Measurements from ENCODE around the gene CELF4. TPM values are rescaled to one million over a fixed set of nuclear protein-coding genes. Genes with fewer than 3 reads are reported as not detected.

CELF4 gene
- total RNA-seq, 4 donors from 2014 or later, result 0.32 to 0.81 (median 0.77) TPM

DNA sequence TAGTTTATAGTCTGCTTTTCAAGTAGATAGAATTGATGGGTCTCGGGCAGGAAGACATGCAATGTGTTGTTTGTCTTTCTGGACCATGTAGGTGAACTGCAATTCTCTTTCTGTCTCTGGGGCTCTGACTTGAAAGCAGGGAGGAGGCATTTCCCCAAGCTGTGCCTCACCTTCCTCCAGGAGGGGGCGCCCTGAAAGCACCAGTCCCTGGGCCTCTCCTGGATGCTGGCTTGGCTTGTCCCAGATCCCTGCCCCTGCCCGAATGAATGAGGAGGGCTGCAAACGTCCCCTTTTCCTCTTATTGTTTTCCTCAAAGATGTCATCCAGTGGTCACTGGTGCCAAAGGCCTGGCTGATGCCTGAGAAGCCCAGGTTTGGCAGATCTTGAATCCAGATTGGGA lies 270.6 kb downstream of the CELF4 start:
- Histone ChIP-seq H3K36me3 (no peaks in the 10 kb centered on the region), H3K27me3 (no peaks in the 10 kb centered on the region)
- WGBS, 2 donors (ENCODE audit: low coverage in 1 of 2), result 40% methylated on average over 2 of the region's 4 CpGs; no CpG with 5 or more reads in 1 of the 2 donors

DNA sequence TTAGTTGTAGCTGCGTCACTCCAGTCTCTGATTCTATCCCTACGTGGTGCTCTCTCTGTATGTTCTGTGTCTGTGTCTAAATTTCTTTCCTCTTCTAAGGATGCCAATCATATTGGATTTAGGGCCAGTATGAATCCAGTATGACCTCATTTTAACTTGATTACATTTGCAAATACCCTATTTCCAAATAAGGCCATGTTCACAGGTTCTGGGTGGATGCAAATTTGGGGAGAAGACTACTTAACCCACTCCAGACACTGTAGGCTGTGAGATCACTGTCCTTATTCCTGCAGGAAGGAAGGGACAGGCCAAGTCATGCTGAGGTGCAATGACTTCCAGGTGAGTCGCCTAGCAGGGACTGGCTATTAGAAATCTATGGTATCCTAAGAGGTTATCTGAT lies 272.2 kb downstream of the CELF4 start:
- no peak overlapping the region for H3K27ac ChIP-seq
- no peak overlapping the region for H3K4me3 ChIP-seq
- ATAC-seq, result no peak
- H3K27me3 ChIP-seq, result no peaks in the 10 kb centered on the region
- 54 to 61% methylated on average over 2 to 3 of the region's 3 CpGs for WGBS, 2 donors (ENCODE audit: low coverage in 1 of 2)
- TF ChIP-seq, protein P1, sequence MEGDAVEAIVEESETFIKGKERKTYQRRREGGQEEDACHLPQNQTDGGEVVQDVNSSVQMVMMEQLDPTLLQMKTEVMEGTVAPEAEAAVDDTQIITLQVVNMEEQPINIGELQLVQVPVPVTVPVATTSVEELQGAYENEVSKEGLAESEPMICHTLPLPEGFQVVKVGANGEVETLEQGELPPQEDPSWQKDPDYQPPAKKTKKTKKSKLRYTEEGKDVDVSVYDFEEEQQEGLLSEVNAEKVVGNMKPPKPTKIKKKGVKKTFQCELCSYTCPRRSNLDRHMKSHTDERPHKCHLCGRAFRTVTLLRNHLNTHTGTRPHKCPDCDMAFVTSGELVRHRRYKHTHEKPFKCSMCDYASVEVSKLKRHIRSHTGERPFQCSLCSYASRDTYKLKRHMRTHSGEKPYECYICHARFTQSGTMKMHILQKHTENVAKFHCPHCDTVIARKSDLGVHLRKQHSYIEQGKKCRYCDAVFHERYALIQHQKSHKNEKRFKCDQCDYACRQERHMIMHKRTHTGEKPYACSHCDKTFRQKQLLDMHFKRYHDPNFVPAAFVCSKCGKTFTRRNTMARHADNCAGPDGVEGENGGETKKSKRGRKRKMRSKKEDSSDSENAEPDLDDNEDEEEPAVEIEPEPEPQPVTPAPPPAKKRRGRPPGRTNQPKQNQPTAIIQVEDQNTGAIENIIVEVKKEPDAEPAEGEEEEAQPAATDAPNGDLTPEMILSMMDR (IDR thresholded peaks at IDR 0.05), result no peak
- TF ChIP-seq EP300 (IDR thresholded peaks at IDR 0.05) (no peak), POLR2A (IDR thresholded peaks at IDR 0.05) (no peak), POLR2AphosphoS5 (IDR thresholded peaks at IDR 0.05) (no peak)
- H3K9me3 ChIP-seq, result no peaks in the 10 kb centered on the region
- no peaks in the 10 kb centered on the region for H3K36me3 ChIP-seq
- no peaks in the 10 kb centered on the region for H3K4me1 ChIP-seq

More for the DNA sequence above, 270.6 kb downstream of the CELF4 start:
- Histone ChIP-seq H3K4me1 (peaks cover 0 to 13% (median 7%) of the 10 kb centered on the region in 3 donors), H3K4me3 (no peak overlapping the region), H3K27ac (no peak overlapping the region), H3K9me3 (no peaks in the 10 kb centered on the region)
- ATAC-seq, result no peak
- TF ChIP-seq, protein P1 (IDR thresholded peaks at IDR 0.05), result no peak
- TF ChIP-seq EP300 (IDR thresholded peaks at IDR 0.05) (no peak), POLR2A (IDR thresholded peaks at IDR 0.05) (no peak), POLR2AphosphoS5 (IDR thresholded peaks at IDR 0.05) (no peak)

DNA sequence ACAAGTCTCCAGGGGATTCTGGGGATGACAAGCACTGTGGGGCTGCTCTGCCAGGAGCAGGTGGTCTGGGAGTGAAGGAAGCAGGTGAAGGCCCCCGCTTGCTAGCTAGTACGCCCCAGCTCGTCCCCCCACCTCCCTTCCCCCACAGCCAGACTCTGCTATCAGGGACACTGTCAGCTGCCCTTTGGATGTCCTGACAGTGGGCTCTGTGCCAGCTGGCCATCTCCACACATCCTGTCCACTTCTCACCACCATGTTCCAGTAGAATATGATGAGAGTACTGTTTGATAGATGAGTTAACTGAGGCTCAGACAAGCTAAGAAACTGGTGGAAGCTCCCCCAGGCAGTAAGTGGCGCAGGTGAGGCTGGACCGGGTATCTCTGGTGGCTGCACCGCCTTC lies 276.2 kb downstream of the CELF4 start:
- no peak for ATAC-seq
- no peak overlapping the region for H3K27ac ChIP-seq
- 95% methylated on average over 3 of the region's 6 CpGs; no CpG with 5 or more reads in 1 of the 2 donors for WGBS, 2 donors (ENCODE audit: low coverage in 1 of 2)

DNA sequence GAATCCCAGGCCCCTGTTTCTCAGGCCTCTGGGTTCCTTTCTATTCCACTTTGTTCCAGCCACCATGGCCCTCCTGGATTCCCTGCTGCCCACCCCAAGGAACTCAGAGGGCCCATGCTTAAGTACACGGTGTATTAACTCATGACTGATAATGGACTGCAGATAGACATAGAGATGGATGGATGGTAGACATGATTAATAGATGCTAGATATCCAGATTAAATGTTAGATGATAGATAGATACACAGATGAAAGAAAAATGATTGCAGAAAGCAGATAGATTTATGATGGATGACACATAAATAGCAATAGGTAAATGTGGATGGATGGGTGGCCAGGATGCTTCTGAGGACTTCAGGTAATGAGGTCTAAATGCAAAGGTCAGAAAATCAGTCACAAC lies 278.0 kb downstream of the CELF4 start:
- WGBS, 2 donors (ENCODE audit: low coverage in 1 of 2), result 33% methylated on average over 1 of the region's 1 CpG; no CpG with 5 or more reads in 1 of the 2 donors
- no peak for TF ChIP-seq EP300 (IDR thresholded peaks at IDR 0.05)
- TF ChIP-seq POLR2A (IDR thresholded peaks at IDR 0.05), result no peak
- TF ChIP-seq POLR2AphosphoS5 (IDR thresholded peaks at IDR 0.05), result no peak
- TF ChIP-seq, protein P1 (IDR thresholded peaks at IDR 0.05), result no peak

More for the DNA sequence above, 276.2 kb downstream of the CELF4 start:
- H3K27me3 ChIP-seq, result peaks cover 26% of the 10 kb centered on the region
- H3K4me1 ChIP-seq, result no peaks in the 10 kb centered on the region
- no peak overlapping the region for H3K4me3 ChIP-seq
- TF ChIP-seq POLR2A (IDR thresholded peaks at IDR 0.05), result no peak
- TF ChIP-seq, protein P1 (IDR thresholded peaks at IDR 0.05), result no peak
- no peak for TF ChIP-seq EP300 (IDR thresholded peaks at IDR 0.05)
- TF ChIP-seq POLR2AphosphoS5 (IDR thresholded peaks at IDR 0.05), result no peak
- no peaks in the 10 kb centered on the region for H3K36me3 ChIP-seq
- no peaks in the 10 kb centered on the region for H3K9me3 ChIP-seq

DNA sequence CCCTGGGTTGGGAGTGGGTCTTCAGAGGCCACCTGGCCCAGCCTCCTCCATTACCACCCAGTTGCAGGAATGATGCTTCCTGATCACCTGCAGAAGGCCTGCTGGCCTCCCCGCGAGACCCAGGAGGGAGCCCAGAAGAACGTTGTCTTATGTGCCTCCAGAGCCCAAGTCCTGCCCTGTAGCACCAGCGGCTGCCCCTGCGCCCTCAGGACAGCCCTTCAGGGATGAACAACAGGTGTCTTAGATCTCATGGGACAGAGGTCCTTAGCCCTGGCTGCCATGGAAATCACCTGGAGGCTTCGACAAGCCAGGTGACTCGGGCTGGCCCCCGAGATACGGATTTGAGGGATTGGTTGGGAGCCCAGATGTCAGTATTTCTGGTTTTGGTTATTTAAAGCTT lies 278.8 kb downstream of the CELF4 start:
- no peaks in the 10 kb centered on the region for H3K9me3 ChIP-seq
- H3K4me3 ChIP-seq, result no peak overlapping the region
- ATAC-seq, result no peak
- no peaks in the 10 kb centered on the region for H3K36me3 ChIP-seq
- TF ChIP-seq, protein P1 (IDR thresholded peaks at IDR 0.05), result no peak
- TF ChIP-seq POLR2AphosphoS5 (IDR thresholded peaks at IDR 0.05), result no peak
- no peak for TF ChIP-seq POLR2A (IDR thresholded peaks at IDR 0.05)
- TF ChIP-seq EP300 (IDR thresholded peaks at IDR 0.05), result no peak
- no peaks in the 10 kb centered on the region for H3K4me1 ChIP-seq
- WGBS, 2 donors (ENCODE audit: low coverage in 1 of 2), result 84% methylated on average over 8 of the region's 9 CpGs; no CpG with 5 or more reads in 1 of the 2 donors
- H3K27ac ChIP-seq, result no peak overlapping the region
- H3K27me3 ChIP-seq, result peaks cover 35% of the 10 kb centered on the region

More for the DNA sequence above, 278.0 kb downstream of the CELF4 start:
- Histone ChIP-seq H3K9me3 (no peaks in the 10 kb centered on the region), H3K4me3 (no peak overlapping the region), H3K27me3 (peaks cover 35% of the 10 kb centered on the region), H3K4me1 (no peaks in the 10 kb centered on the region), H3K27ac (no peak overlapping the region), H3K36me3 (no peaks in the 10 kb centered on the region)
- ATAC-seq, result no peak
